ENCODE results near the gene PITX1.

The PITX1 gene

GRCh38 chr5:135054546-135054945 is 20.5 kb upstream of the PITX1 start:
- DNase-seq (no peak), ATAC-seq (no peak)
- Mint-ChIP-seq H3K9me3 (no peaks in the 10 kb centered on the region), H3K4me3 (no peak overlapping the region), H3K4me1 (peaks cover 5% of the 10 kb centered on the region), H3K27ac (no peak overlapping the region), H3K27me3 (peaks cover 37% of the 10 kb centered on the region), H3K36me3 (ENCODE audit: low read depth) (no peaks in the 10 kb centered on the region)

- no peak for DNase-seq
- Mint-ChIP-seq H3K27me3 (peaks cover 40% of the 10 kb centered on the region), H3K4me3 (no peak overlapping the region), H3K36me3 (ENCODE audit: low read depth) (no peaks in the 10 kb centered on the region), H3K27ac (no peak overlapping the region), H3K4me1 (peaks cover 5% of the 10 kb centered on the region), H3K9me3 (no peaks in the 10 kb centered on the region)
- no peak for ATAC-seq
Observed at GRCh38 chr5:135053989-135054388, 20.0 kb upstream of the PITX1 start.

- Mint-ChIP-seq H3K36me3 (ENCODE audit: low read depth) (no peaks in the 10 kb centered on the region), H3K27me3 (peaks cover 41% of the 10 kb centered on the region), H3K9me3 (no peaks in the 10 kb centered on the region), H3K4me3 (no peak overlapping the region), H3K27ac (no peak overlapping the region), H3K4me1 (peaks cover 5% of the 10 kb centered on the region)
- ATAC-seq (peak; percentile 21), DNase-seq (no peak)
Observed at GRCh38 chr5:135053278-135053677, 19.2 kb upstream of the PITX1 start.

GRCh38 chr5:135052511-135053145 is 18.6 kb upstream of the PITX1 start:
- peaks cover 5% of the 10 kb centered on the region for H3K4me1 Mint-ChIP-seq
- no peak for ATAC-seq
- DNase-seq: no peak
- H3K27ac Mint-ChIP-seq: no peak overlapping the region
- peaks cover 44% of the 10 kb centered on the region for H3K27me3 Mint-ChIP-seq
- H3K36me3 Mint-ChIP-seq (ENCODE audit: low read depth): no peaks in the 10 kb centered on the region
- no peaks in the 10 kb centered on the region for H3K9me3 Mint-ChIP-seq
- H3K4me3 Mint-ChIP-seq: no peak overlapping the region

GRCh38 chr5:135051872-135052271 is 17.8 kb upstream of the PITX1 start:
- Mint-ChIP-seq H3K9me3 (no peaks in the 10 kb centered on the region), H3K36me3 (ENCODE audit: low read depth) (no peaks in the 10 kb centered on the region), H3K4me3 (no peak overlapping the region), H3K27me3 (peaks cover 50% of the 10 kb centered on the region), H3K4me1 (peaks cover 5% of the 10 kb centered on the region), H3K27ac (no peak overlapping the region)
- ATAC-seq: no peak
- DNase-seq: no peak

- ATAC-seq (no peak), DNase-seq (no peak)
- H3K4me1 Mint-ChIP-seq: peaks cover 5% of the 10 kb centered on the region
- H3K4me3 Mint-ChIP-seq: no peak overlapping the region
- H3K36me3 Mint-ChIP-seq (ENCODE audit: low read depth): no peaks in the 10 kb centered on the region
- H3K9me3 Mint-ChIP-seq: no peaks in the 10 kb centered on the region
- no peak overlapping the region for H3K27ac Mint-ChIP-seq
- H3K27me3 Mint-ChIP-seq: peaks cover 50% of the 10 kb centered on the region
Observed at GRCh38 chr5:135051399-135051798, 17.4 kb upstream of the PITX1 start.

- H3K27me3 Mint-ChIP-seq: peaks cover 50% of the 10 kb centered on the region
- H3K9me3 Mint-ChIP-seq: no peaks in the 10 kb centered on the region
- no peak overlapping the region for H3K27ac Mint-ChIP-seq
- no peak for DNase-seq
- peaks cover 5% of the 10 kb centered on the region for H3K4me1 Mint-ChIP-seq
- peak; percentile 17 for ATAC-seq
- no peaks in the 10 kb centered on the region for H3K36me3 Mint-ChIP-seq (ENCODE audit: low read depth)
- H3K4me3 Mint-ChIP-seq: no peak overlapping the region
Observed at GRCh38 chr5:135050244-135050767, 16.3 kb upstream of the PITX1 start.

GRCh38 chr5:135048930-135049329 is 14.9 kb upstream of the PITX1 start:
- no peak for ATAC-seq
- H3K4me3 Mint-ChIP-seq: no peak overlapping the region
- DNase-seq: no peak
- H3K27me3 Mint-ChIP-seq: peaks cover 52% of the 10 kb centered on the region
- no peaks in the 10 kb centered on the region for H3K36me3 Mint-ChIP-seq (ENCODE audit: low read depth)
- no peaks in the 10 kb centered on the region for H3K9me3 Mint-ChIP-seq
- no peak overlapping the region for H3K27ac Mint-ChIP-seq
- peaks cover 4% of the 10 kb centered on the region for H3K4me1 Mint-ChIP-seq

GRCh38 chr5:135048286-135048685 is 14.3 kb upstream of the PITX1 start:
- Mint-ChIP-seq H3K4me1 (peaks cover 1% of the 10 kb centered on the region), H3K36me3 (ENCODE audit: low read depth) (no peaks in the 10 kb centered on the region), H3K9me3 (no peaks in the 10 kb centered on the region), H3K27ac (no peak overlapping the region), H3K27me3 (peaks cover 59% of the 10 kb centered on the region), H3K4me3 (no peak overlapping the region)
- no peak for ATAC-seq
- no peak for DNase-seq

GRCh38 chr5:135047347-135047695 is 13.3 kb upstream of the PITX1 start:
- no peak for ATAC-seq
- no peak for DNase-seq
- Mint-ChIP-seq H3K9me3 (no peaks in the 10 kb centered on the region), H3K4me3 (no peak overlapping the region), H3K27me3 (peaks cover 61% of the 10 kb centered on the region), H3K36me3 (ENCODE audit: low read depth) (no peaks in the 10 kb centered on the region), H3K4me1 (peaks cover 1% of the 10 kb centered on the region), H3K27ac (no peak overlapping the region)

- Mint-ChIP-seq H3K27me3 (peaks cover 61% of the 10 kb centered on the region), H3K9me3 (no peaks in the 10 kb centered on the region), H3K4me1 (no peaks in the 10 kb centered on the region), H3K36me3 (ENCODE audit: low read depth) (no peaks in the 10 kb centered on the region), H3K4me3 (no peak overlapping the region), H3K27ac (no peak overlapping the region)
- no peak for DNase-seq
- ATAC-seq: no peak
Observed at GRCh38 chr5:135046661-135047346, 12.8 kb upstream of the PITX1 start.

- Mint-ChIP-seq H3K27me3 (peaks cover 59% of the 10 kb centered on the region), H3K36me3 (ENCODE audit: low read depth) (no peaks in the 10 kb centered on the region), H3K4me1 (no peaks in the 10 kb centered on the region), H3K27ac (no peak overlapping the region), H3K9me3 (no peaks in the 10 kb centered on the region), H3K4me3 (no peak overlapping the region)
- no peak for DNase-seq
- no peak for ATAC-seq
Observed at GRCh38 chr5:135045488-135045887, 11.5 kb upstream of the PITX1 start.

GRCh38 chr5:135042595-135042994 is 8.6 kb upstream of the PITX1 start:
- ATAC-seq (no peak), DNase-seq (no peak)
- peaks cover 4% of the 10 kb centered on the region for H3K4me1 Mint-ChIP-seq
- H3K9me3 Mint-ChIP-seq: no peaks in the 10 kb centered on the region
- peaks cover 60% of the 10 kb centered on the region for H3K27me3 Mint-ChIP-seq
- H3K4me3 Mint-ChIP-seq: no peak overlapping the region
- H3K36me3 Mint-ChIP-seq (ENCODE audit: low read depth): no peaks in the 10 kb centered on the region
- no peak overlapping the region for H3K27ac Mint-ChIP-seq

GRCh38 chr5:135041726-135042125 is 7.7 kb upstream of the PITX1 start:
- no peaks in the 10 kb centered on the region for H3K36me3 Mint-ChIP-seq (ENCODE audit: low read depth)
- no peak for ATAC-seq
- peaks cover 4% of the 10 kb centered on the region for H3K4me1 Mint-ChIP-seq
- no peak overlapping the region for H3K27ac Mint-ChIP-seq
- H3K4me3 Mint-ChIP-seq: no peak overlapping the region
- H3K9me3 Mint-ChIP-seq: no peaks in the 10 kb centered on the region
- DNase-seq: no peak
- peaks cover 63% of the 10 kb centered on the region for H3K27me3 Mint-ChIP-seq

GRCh38 chr5:135041145-135041587 is 7.1 kb upstream of the PITX1 start:
- no peaks in the 10 kb centered on the region for H3K36me3 Mint-ChIP-seq (ENCODE audit: low read depth)
- no peak overlapping the region for H3K4me3 Mint-ChIP-seq
- H3K27ac Mint-ChIP-seq: no peak overlapping the region
- ATAC-seq (no peak), DNase-seq (no peak)
- peaks cover 4% of the 10 kb centered on the region for H3K4me1 Mint-ChIP-seq
- no peaks in the 10 kb centered on the region for H3K9me3 Mint-ChIP-seq
- peaks cover 67% of the 10 kb centered on the region for H3K27me3 Mint-ChIP-seq

All from activated naive CD8-positive, alpha-beta T cell treated with anti-CD3 and anti-CD28 coated beads, Interleukin-2, amount 50 U/mL, for 24 hours (primary cell).